GM18511 (cell line): ENCODE measurements around the gene PCSK4.

Experiments used
- ATAC-seq: cut with Tn5 transposase; IDR thresholded peaks from one replicate; pipeline ENCODE4 v1.9.1; 2021; ENCODE audit warnings: mild to moderate bottlenecking, moderate library complexity; ENCODE audit not compliant: unreplicated experiment

PCSK4 gene

GRCh38 chr19:1457031-1457739 lies 33.0 kb downstream of the PCSK4 start:
- ATAC-seq, result no peak

- ATAC-seq, result no peak
Measured at GRCh38 chr19:1456121-1456900, 33.8 kb downstream of the PCSK4 start.

- no peak for ATAC-seq
Measured at GRCh38 chr19:1455336-1456120, 34.6 kb downstream of the PCSK4 start.

GRCh38 chr19:1455002-1455335 lies 35.2 kb downstream of the PCSK4 start:
- no peak for ATAC-seq

GRCh38 chr19:1453525-1454364 lies 36.4 kb downstream of the PCSK4 start:
- ATAC-seq, result no peak

- ATAC-seq, result no peak
Measured at GRCh38 chr19:1452802-1453524, 37.2 kb downstream of the PCSK4 start.

- ATAC-seq, result no peak
Measured at GRCh38 chr19:1451916-1452801, 38.0 kb downstream of the PCSK4 start.

GRCh38 chr19:1450735-1451731 lies 39.1 kb downstream of the PCSK4 start:
- no peak for ATAC-seq

- ATAC-seq, result no peak
Measured at GRCh38 chr19:1449467-1450442, 40.4 kb downstream of the PCSK4 start, which contains the start of gene APC2. Gene APC2, plus strand, starts transcription at chr19:1450121. Its CDS starts 2,881 bp downstream, at chr19:1453002.

GRCh38 chr19:1447944-1448343 lies 42.2 kb downstream of the PCSK4 start:
- no peak for ATAC-seq

- no peak for ATAC-seq
Measured at GRCh38 chr19:1447504-1447903, 42.6 kb downstream of the PCSK4 start.

- no peak for ATAC-seq
Measured at GRCh38 chr19:1446713-1447481, 43.3 kb downstream of the PCSK4 start.

- no peak for ATAC-seq
Measured at GRCh38 chr19:1445932-1446712, 44.0 kb downstream of the PCSK4 start.

- ATAC-seq, result no peak
Measured at GRCh38 chr19:1445185-1445931, 44.8 kb downstream of the PCSK4 start.
